ENCODE results near the gene ELFN1. TPM values are rescaled to one million over a fixed set of nuclear protein-coding genes. Genes with fewer than 3 reads are reported as not detected.

The ELFN1 gene
- total RNA-seq, 4 donors from 2014 or later: 0.12 to 1.0 (median 0.46) TPM

DNA sequence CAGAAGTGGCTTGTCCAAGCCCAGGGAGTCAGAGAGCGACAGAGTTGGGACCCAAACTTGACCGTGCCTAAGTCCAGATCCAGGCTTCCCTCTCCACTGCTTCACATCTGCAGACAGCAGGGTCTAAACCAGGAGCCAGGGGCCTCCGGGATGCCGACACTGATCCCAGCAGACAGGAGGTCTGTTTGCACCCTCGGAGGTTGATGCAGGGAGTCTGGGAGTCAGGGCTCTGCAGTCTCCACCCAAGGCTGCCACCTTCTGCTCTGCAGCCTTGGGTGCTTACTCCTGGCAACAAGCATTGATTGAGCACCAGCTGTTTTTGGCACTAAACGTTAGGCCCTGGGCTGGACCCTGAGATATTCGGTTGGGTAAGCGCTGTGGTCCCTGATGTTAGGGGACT, 21.0 kb downstream of the ELFN1 start:
- Histone ChIP-seq H3K36me3 (no peaks in the 10 kb centered on the region), H3K4me3 (no peak overlapping the region), H3K4me1 (peaks cover 6% of the 10 kb centered on the region in 2 donors), H3K27me3 (peaks cover 0 to 12% (median 4%) of the 10 kb centered on the region in 3 donors), H3K27ac (no peak overlapping the region), H3K9me3 (no peaks in the 10 kb centered on the region)
- TF ChIP-seq, protein P1, sequence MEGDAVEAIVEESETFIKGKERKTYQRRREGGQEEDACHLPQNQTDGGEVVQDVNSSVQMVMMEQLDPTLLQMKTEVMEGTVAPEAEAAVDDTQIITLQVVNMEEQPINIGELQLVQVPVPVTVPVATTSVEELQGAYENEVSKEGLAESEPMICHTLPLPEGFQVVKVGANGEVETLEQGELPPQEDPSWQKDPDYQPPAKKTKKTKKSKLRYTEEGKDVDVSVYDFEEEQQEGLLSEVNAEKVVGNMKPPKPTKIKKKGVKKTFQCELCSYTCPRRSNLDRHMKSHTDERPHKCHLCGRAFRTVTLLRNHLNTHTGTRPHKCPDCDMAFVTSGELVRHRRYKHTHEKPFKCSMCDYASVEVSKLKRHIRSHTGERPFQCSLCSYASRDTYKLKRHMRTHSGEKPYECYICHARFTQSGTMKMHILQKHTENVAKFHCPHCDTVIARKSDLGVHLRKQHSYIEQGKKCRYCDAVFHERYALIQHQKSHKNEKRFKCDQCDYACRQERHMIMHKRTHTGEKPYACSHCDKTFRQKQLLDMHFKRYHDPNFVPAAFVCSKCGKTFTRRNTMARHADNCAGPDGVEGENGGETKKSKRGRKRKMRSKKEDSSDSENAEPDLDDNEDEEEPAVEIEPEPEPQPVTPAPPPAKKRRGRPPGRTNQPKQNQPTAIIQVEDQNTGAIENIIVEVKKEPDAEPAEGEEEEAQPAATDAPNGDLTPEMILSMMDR (IDR thresholded peaks at IDR 0.05 in 4 of 5, conservative IDR thresholded peaks at IDR 0.05 in 1 of 5): no peak
- no peak for ATAC-seq
- intact Hi-C loops (cut with DNase I; ENCODE audit: low total_unique reads): no loop called here
- no peak for DNase-seq
- in situ Hi-C loops (cut with MboI; ENCODE audit: low sequenced_read_pairs in 4 of 4): no loop called here

DNA sequence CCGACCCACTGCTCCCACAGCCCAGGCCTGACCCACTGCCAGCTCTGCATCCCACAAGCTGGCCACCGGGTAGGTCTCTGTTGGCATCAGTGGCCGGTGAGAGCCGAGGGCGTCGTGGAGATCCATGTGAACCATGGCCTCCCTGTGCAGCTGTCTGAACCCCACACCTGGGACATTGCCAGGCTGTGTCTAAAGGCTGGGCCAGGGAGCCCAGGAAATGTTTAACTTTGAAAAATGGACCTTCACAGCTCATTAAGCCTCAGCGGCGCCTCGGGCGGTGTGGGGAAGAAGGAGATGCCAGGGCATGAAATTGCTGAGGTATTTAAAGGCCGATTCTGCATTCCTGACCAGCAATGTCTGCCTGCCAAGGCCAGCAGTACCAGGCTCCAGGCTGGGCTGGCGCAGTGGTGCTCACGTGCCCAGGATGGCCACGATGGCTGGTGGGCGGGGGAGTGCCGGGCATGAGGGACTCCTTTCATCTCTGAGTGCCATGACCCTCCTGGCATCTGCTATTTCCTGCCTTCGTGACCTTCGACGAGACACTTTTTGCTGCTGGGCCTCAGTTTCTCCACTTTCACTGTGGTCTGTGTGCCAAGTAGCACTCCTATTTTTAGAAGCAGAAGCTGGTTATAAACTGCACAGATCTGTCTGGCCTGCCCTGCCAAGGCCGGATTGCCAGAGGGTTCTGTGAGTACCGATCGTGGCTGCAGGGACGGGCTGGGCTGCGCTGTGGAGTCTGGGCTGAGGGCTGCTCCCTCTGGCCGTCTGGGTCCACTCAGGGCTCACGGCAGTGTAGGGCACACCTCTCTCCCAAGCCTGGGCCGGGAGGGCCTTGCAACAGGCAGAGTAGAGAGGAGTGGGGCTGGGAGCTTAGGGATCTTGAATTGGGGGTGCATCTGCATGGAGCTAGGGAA, 21.8 kb downstream of the ELFN1 start:
- intact Hi-C loops (cut with DNase I; ENCODE audit: low total_unique reads) (no loop called here), in situ Hi-C loops (cut with MboI; ENCODE audit: low sequenced_read_pairs in 4 of 4) (no loop called here)
- ATAC-seq (no peak), DNase-seq (peak in 1 of 2 donors; percentile 8)
- Histone ChIP-seq H3K4me1 (peaks cover 6% of the 10 kb centered on the region in 2 donors), H3K36me3 (no peaks in the 10 kb centered on the region), H3K4me3 (no peak overlapping the region), H3K9me3 (no peaks in the 10 kb centered on the region), H3K27ac (no peak overlapping the region), H3K27me3 (peaks cover 0 to 12% (median 4%) of the 10 kb centered on the region in 3 donors)
- no peak for TF ChIP-seq POLR2A (IDR thresholded peaks at IDR 0.05)
- TF ChIP-seq, protein P1 (IDR thresholded peaks at IDR 0.05 in 4 of 5, conservative IDR thresholded peaks at IDR 0.05 in 1 of 5): no peak

DNA sequence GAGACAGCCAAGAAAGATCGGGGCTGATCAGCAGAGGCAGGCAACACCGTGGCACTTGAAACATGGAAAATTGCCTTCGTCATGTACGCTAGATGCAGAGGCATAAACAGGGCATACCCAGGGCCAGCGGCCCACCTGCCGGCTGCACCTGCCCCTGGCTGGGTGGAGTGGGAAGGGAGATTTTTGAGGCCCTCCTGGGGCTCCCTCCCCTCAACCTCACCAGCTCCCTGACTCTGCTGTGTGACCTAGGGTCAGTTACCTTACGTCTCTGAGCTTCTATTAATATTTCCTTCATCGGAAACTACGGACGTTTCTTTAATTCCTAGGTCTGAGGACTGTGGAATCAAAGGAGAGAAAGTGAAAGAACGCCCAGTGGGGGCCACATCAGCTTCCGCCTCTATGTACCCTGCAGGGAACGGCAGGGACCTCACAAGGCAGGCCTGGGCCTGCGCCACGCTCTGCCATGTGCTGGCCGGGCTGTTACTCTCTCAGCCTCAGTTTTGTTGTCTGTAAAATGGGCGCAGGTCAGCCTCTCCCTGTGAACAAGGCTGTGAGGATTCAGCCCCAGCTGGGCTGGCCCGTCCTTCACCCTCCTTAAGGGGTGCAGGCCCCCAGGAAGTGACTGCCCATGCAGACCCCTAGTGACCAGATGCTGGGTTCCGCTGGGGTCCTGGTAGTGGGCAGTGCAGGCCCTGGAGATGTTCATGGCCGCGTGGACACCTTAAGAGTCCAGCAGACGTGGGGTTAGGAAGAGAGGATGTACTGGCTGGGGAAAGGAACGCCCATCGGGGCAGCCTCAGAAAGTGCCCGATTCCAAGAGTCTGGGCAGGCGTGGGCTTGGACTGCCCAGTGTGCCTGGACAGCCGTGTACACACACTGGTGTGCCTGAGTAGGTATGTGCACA, 22.7 kb downstream of the ELFN1 start:
- DNase-seq: peak in 1 of 2 donors; percentile 6
- in situ Hi-C loops (cut with MboI; ENCODE audit: low sequenced_read_pairs in 4 of 4): no loop called here
- H3K27me3 ChIP-seq: peaks cover 0 to 12% (median 4%) of the 10 kb centered on the region in 3 donors

DNA sequence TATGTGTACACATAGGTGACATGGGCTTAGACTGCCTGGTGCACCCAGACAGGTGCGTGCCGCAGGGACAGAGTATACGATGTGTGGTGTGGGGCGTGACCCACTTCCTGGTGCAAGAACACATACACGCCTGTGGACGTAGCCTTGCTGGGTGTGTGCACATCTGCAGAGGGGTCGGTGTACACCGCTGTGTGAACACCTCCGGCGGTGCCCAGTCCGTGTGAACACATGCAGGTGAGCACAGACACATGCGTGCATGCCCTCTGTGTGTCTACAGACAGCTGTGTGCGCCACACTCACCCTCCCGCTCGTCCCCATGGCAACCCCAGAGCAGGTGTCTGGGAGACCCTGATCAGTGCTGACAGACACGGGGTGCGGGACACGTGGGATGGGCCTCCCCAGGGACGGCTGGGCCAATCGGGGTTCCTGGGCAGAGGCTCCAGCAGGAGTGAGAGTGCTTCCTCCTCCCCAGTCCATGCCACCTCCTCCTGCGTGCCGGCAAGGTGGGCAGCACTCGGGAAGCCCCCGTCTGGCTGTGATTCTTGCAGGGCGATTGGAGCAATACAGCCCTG, 23.4 kb downstream of the ELFN1 start:
- no peak for ATAC-seq

More for the DNA sequence above, 22.7 kb downstream of the ELFN1 start:
- intact Hi-C loops (cut with DNase I; ENCODE audit: low total_unique reads): no loop called here
- ATAC-seq: no peak
- no peaks in the 10 kb centered on the region for H3K9me3 ChIP-seq
- TF ChIP-seq POLR2A (IDR thresholded peaks at IDR 0.05): no peak
- TF ChIP-seq, protein P1 (IDR thresholded peaks at IDR 0.05 in 4 of 5, conservative IDR thresholded peaks at IDR 0.05 in 1 of 5): no peak
- no peaks in the 10 kb centered on the region for H3K36me3 ChIP-seq
- H3K4me3 ChIP-seq: no peak overlapping the region
- H3K4me1 ChIP-seq: peaks cover 6% of the 10 kb centered on the region in 2 donors
- no peak overlapping the region for H3K27ac ChIP-seq

More for the DNA sequence above, 23.4 kb downstream of the ELFN1 start:
- Histone ChIP-seq H3K36me3 (no peaks in the 10 kb centered on the region), H3K4me1 (peaks cover 6% of the 10 kb centered on the region in 2 donors), H3K27ac (no peak overlapping the region), H3K27me3 (peaks cover 0 to 12% (median 4%) of the 10 kb centered on the region in 3 donors), H3K9me3 (no peaks in the 10 kb centered on the region), H3K4me3 (no peak overlapping the region)
- intact Hi-C loops (cut with DNase I; ENCODE audit: low total_unique reads) (no loop called here), in situ Hi-C loops (cut with MboI; ENCODE audit: low sequenced_read_pairs in 4 of 4) (no loop called here)
- no peak for TF ChIP-seq POLR2A (IDR thresholded peaks at IDR 0.05)
- TF ChIP-seq, protein P1 (IDR thresholded peaks at IDR 0.05 in 4 of 5, conservative IDR thresholded peaks at IDR 0.05 in 1 of 5): no peak
- DNase-seq: peak in 1 of 2 donors; percentile 4

Data from gastrocnemius medialis (tissue), 4 donors.